ENCODE measurements around the gene SLC16A7.

SLC16A7 gene

DNA sequence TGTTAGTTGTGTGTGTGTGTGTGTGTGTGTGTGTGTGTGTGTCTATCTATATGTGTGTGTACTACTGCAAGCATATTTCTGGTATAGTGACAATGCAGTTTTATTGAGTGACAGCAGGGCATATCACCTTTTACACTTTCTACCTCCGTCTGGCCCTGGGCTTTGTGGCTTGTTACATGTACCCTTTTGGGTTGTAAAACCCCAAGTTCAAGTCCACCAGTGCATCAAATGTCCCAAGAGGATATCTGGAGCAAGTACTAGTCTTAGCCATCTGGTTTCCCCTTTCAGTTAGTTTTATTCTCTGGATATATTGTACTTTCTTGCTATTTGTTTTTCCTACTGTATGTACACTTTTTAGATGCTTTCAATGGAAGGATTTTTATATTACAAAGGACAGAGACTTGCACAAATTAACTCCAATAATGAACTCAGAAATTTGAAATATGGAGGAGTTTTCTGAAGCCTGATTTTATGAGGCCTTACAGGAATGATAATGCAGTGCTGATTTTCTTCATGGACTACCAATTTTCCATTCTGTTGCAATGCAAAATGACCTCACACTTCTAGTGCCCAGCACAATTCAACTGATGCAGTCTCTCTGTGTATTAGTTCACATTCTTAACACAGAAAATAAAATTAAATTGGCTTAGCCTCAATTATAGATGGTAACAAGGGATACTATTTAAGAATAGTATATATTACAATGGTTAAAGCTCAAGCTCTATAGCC is 29.1 kb downstream of the SLC16A7 start:
- TF ChIP-seq, protein P1, sequence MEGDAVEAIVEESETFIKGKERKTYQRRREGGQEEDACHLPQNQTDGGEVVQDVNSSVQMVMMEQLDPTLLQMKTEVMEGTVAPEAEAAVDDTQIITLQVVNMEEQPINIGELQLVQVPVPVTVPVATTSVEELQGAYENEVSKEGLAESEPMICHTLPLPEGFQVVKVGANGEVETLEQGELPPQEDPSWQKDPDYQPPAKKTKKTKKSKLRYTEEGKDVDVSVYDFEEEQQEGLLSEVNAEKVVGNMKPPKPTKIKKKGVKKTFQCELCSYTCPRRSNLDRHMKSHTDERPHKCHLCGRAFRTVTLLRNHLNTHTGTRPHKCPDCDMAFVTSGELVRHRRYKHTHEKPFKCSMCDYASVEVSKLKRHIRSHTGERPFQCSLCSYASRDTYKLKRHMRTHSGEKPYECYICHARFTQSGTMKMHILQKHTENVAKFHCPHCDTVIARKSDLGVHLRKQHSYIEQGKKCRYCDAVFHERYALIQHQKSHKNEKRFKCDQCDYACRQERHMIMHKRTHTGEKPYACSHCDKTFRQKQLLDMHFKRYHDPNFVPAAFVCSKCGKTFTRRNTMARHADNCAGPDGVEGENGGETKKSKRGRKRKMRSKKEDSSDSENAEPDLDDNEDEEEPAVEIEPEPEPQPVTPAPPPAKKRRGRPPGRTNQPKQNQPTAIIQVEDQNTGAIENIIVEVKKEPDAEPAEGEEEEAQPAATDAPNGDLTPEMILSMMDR (IDR thresholded peaks at IDR 0.05): no peak
- no peak overlapping the region for H3K27ac ChIP-seq

DNA sequence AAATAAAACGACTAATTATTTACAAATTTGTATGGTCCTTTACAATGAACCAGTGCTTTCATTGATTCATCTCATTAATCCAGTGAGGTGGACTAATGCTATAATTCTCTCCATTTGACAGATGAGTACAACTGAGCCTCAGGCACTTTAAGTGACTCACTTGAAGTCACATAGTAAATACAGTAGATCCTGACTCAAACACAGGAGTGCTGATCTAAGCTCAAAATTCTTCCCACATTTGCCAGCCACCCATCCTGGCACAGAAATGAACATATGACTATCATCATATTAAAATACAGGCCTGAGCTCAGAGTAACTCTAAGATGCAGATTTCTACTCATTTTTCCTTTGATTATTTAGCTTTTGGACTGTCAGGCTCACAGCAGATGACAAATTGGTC is 30.6 kb downstream of the SLC16A7 start:
- H3K27ac ChIP-seq: no peak overlapping the region
- TF ChIP-seq, protein P1 (IDR thresholded peaks at IDR 0.05): no peak
- no peak for TF ChIP-seq ZFX (IDR thresholded peaks at IDR 0.05; ENCODE audit: borderline replicate concordance)

DNA sequence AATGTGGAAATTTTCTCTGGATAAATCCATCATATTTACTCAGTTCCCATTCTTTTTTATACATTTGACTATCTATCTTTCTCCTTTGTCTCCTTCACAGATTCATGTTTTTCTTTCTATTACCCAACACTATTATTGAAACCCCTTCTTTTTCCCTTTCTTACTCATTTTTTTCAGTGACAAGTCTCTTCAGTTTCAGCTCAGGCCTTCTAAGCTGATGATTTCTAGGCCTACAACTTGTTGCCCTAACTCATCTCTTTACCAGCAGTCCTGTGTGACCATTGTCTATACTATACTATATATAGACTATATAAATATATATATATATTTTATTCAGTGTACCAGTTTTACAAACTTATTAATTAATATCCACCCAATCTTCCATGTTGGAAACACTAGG is 31.8 kb downstream of the SLC16A7 start:
- TF ChIP-seq, protein P1 (IDR thresholded peaks at IDR 0.05): no peak
- no peak for TF ChIP-seq ZFX (IDR thresholded peaks at IDR 0.05; ENCODE audit: borderline replicate concordance)

DNA sequence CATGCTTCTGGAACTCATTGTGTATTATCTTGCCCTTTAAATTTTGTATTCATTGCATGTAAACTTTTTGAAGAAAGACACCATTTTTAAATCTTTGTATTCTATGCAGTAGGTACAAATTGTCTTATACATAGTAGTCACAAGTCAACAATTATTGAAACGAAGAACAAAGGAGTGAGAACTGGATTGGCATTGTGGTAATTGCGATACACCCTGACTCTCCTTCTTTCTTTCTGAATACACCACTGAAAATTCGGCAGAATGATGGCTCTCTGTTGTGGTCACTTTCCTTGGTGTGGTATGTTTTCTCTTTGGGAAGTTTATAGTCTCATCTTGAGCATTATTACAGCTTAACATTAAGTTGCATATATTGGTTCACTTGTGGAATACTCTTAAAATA is 34.1 kb downstream of the SLC16A7 start:
- H3K27ac ChIP-seq: no peak overlapping the region
- TF ChIP-seq, protein P1 (IDR thresholded peaks at IDR 0.05): no peak
- no peak for TF ChIP-seq ZFX (IDR thresholded peaks at IDR 0.05; ENCODE audit: borderline replicate concordance)

More for the DNA sequence above, 31.8 kb downstream of the SLC16A7 start:
- no peak overlapping the region for H3K27ac ChIP-seq

DNA sequence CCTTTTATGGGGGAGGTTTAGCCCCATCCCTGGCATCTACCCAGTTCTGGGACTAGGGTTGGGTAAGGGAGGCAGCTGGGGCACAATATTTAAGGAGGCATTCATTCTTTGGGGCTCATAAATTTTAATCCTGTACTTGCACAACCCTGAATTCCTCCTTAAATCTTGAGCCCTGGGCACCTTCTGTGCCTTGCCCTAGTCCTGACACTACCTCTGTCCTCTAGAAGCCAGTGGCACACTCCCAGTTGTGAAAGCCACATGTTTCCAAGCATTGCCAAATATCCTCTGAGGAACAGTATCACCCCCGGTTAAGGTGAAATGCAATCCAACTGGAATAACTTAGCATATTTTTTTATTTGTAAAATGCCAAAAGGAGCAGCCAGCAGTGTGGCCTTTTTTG is 36.6 kb downstream of the SLC16A7 start:
- no peak overlapping the region for H3K27ac ChIP-seq

DNA sequence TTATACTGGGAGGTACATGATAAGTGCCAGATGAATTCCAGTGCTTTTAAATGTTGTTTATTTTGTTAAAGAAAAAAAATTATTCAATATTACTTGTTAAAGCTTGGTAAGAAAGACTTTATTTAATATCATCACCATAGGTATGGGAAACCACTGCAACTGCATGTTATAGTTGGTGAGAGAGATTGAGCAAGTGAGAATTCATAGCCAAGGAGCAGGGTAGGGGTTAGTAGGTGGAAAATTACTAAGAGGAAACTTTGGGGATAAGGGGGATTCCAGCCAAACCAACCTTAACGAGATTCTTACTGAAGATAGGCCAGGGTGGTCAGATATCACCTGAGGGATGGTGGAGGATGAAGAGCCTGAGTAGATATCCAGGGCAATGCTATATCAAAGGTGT is 38.4 kb downstream of the SLC16A7 start:
- no peak overlapping the region for H3K27ac ChIP-seq
- TF ChIP-seq, protein P1 (IDR thresholded peaks at IDR 0.05): no peak
- no peak for TF ChIP-seq ZFX (IDR thresholded peaks at IDR 0.05; ENCODE audit: borderline replicate concordance)

More for the DNA sequence above, 36.6 kb downstream of the SLC16A7 start:
- TF ChIP-seq, protein P1 (IDR thresholded peaks at IDR 0.05): no peak
- no peak for TF ChIP-seq ZFX (IDR thresholded peaks at IDR 0.05; ENCODE audit: borderline replicate concordance)

DNA sequence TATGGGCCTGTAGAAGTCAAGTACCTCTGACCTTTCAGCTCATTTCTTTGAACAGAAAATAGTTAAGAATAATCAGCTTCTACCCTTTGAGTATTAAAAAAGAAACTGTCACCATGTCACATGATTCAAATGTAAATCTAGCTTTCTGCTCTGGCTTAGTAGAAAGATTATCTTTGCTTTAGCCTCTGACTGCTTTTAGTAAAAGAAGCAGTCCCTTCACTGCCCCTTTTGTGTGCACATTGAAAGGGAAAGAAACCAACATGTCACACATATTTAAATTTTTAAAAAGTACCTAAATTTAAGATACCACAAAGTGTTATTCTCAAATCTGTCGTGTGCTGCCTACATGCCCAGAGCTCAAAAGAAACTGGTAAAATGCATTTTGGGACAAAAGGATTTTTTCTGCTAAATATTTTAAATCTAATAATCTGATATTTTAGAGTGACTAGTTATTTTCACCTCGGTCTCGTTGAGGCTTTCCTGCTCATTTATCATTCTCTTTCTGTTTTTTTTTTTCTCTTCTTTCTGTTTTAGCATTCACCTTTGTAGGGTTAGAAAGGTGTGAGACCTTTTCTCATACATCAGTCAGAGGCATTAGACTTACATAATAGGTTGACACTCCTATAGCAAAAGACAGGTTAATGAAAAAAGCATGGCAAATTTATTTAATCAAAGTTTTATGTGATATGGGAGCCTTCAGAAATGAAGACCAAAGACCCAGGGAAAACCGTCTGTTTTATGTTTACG is 41.3 kb downstream of the SLC16A7 start:
- no peak for TF ChIP-seq ZFX (IDR thresholded peaks at IDR 0.05; ENCODE audit: borderline replicate concordance)
- TF ChIP-seq, protein P1 (IDR thresholded peaks at IDR 0.05): no peak
- no peak overlapping the region for H3K27ac ChIP-seq

All from 22Rv1 (cell line).